Kidney (tissue), 14 donors: ENCODE results near the gene ACKR3. TPM values are rescaled to one million over a fixed set of nuclear protein-coding genes. Genes with fewer than 3 reads are reported as not detected.
A peak's percentile ranks its signal among the peaks of the same experiment; 100 is the strongest.

Experiments
- DNase-seq, 5 donors: peaks; one replicate each; pipeline ENCODE4 v3.0.0-alpha.2; 2013 to 2020
- FAIRE-seq: peaks from 2 replicates; lab custom pipeline; 2012; peaks lifted over from hg19 to GRCh38; lab: Jason Lieb, UNC
- H3K27ac ChIP-seq, 2 donors: one replicate each; pipeline ENCODE4 v1.7.0; 2013; ENCODE audit warnings: low read depth in 2 of 2, low read length in 2 of 2, inconsistent platforms in 1 of 2
- H3K27me3 ChIP-seq: one replicate; pipeline ENCODE4 v1.7.1; 2013; ENCODE audit warnings: low read length, inconsistent platforms; ENCODE audit not compliant: control insufficient read depth, insufficient read depth
- H3K36me3 ChIP-seq, 3 donors: one replicate each; pipeline versions ENCODE4 v1.7.0 to v1.7.1; 2013; ENCODE audit warnings: low read length in 3 of 3, control low read depth in 1 of 3, inconsistent platforms in 1 of 3; ENCODE audit not compliant: insufficient read depth in 3 of 3, control insufficient read depth in 2 of 3
- H3K4me1 ChIP-seq, 3 donors: one replicate each; pipeline versions ENCODE4 v1.7.0 to v1.7.1; 2013; ENCODE audit warnings: low read length in 3 of 3, inconsistent platforms in 1 of 3, low read depth in 1 of 3; ENCODE audit not compliant: control insufficient read depth in 2 of 3, insufficient read depth in 2 of 3
- H3K4me3 ChIP-seq, 3 donors: one replicate each; pipeline versions ENCODE4 v1.7.0 to v1.8.1; 2013; ENCODE audit warnings: low read length in 3 of 3, control low read depth in 1 of 3, inconsistent platforms in 1 of 3
- H3K9ac ChIP-seq, 3 donors: one replicate each; pipeline versions ENCODE4 v1.7.0 to v1.7.1; 2013; ENCODE audit warnings: low read length in 3 of 3, control low read depth in 1 of 3, inconsistent platforms in 1 of 3
- H3K9me3 ChIP-seq, 3 donors: one replicate each; pipeline versions ENCODE4 v1.7.0 to v1.7.1; 2013; ENCODE audit warnings: low read length in 3 of 3, control low read depth in 1 of 3, inconsistent platforms in 1 of 3; ENCODE audit not compliant: control insufficient read depth in 2 of 3, insufficient read depth in 1 of 3
- CTCF ChIP-seq: IDR thresholded peaks from 3 replicates; pipeline ENCODE4 v1.5.1; 2012; ENCODE audit warnings: mild to moderate bottlenecking, moderate library complexity, borderline replicate concordance; ENCODE audit not compliant: insufficient read depth; ENCODE audit errors: extremely low read depth
- intact Hi-C: fragments of 100-400 bp; cut with DNase I; formaldehyde crosslinking; loops from one replicate; pipeline ENCODE4 v1.11.1; 2022
- polyA plus RNA-seq: library from polyadenylated mRNA; stranded (reverse); fragments of 350-450 nt; fragmentation: Illumina TruSeq; extraction: RNeasy Lipid Tissue Mini Kit (QIAGEN cat#74804); gene quantifications from one replicate; pipeline ENCODE4 v1.2.3, GENCODE V29; 2014; ENCODE audit warnings: low read depth, low replicate concordance; ENCODE audit not compliant: insufficient read depth
- total RNA-seq: library from RNA; stranded (reverse); fragmentation: NEBNext Ultra II Directional; extraction: Animal tissue kit (Norgen Biotek cat#: 25700); gene quantifications from one replicate; pipeline ENCODE4 v1.2.1, GENCODE V29; 2021
- donor health status: control.
- donor health status: control.
- donor health status: control.
- donor health status: control.
- donor health status: control.
- donor health status: DM: yes; HTN: yes; CAD: no.
- donor health status: Normal renal cell carcinoma (clear cell type).

Gene ACKR3
- total and polyA plus RNA-seq, 2 donors from 2014 or later = 6.9 to 8.7 TPM

GRCh38 chr2:236563953-236564352 is 5.7 kb upstream of the ACKR3 start:
- DNase-seq = peak in 1 of 5 donors; percentile 24
- intact Hi-C loops = no loop called here
- no peak for TF ChIP-seq CTCF
- Histone ChIP-seq H3K27ac (no peak overlapping the region), H3K4me3 (no peak overlapping the region), H3K9me3 (no peaks in the 10 kb centered on the region), H3K36me3 (no peaks in the 10 kb centered on the region), H3K27me3 (no peaks in the 10 kb centered on the region), H3K4me1 (peaks cover 0 to 12% (median 2%) of the 10 kb centered on the region in 3 donors), H3K9ac (no peak overlapping the region)
- FAIRE-seq = no peak

- DNase-seq (no peak), FAIRE-seq (no peak)
- Histone ChIP-seq H3K36me3 (no peaks in the 10 kb centered on the region), H3K27me3 (no peaks in the 10 kb centered on the region), H3K4me3 (no peak overlapping the region), H3K4me1 (peaks cover 0 to 17% (median 2%) of the 10 kb centered on the region in 3 donors), H3K27ac (no peak overlapping the region), H3K9me3 (no peaks in the 10 kb centered on the region), H3K9ac (no peak overlapping the region)
- intact Hi-C loops = no loop called here
- TF ChIP-seq CTCF = no peak
These were observed 4.4 kb upstream of the ACKR3 start for GRCh38 chr2:236565212-236565611.

- peaks cover 0 to 17% (median 3%) of the 10 kb centered on the region in 3 donors for H3K4me1 ChIP-seq
- no peak overlapping the region for H3K4me3 ChIP-seq
- intact Hi-C loops = no loop called here
- no peaks in the 10 kb centered on the region for H3K27me3 ChIP-seq
- no peak for TF ChIP-seq CTCF
- no peak overlapping the region for H3K27ac ChIP-seq
- H3K36me3 ChIP-seq = no peaks in the 10 kb centered on the region
- no peak overlapping the region for H3K9ac ChIP-seq
- H3K9me3 ChIP-seq = no peaks in the 10 kb centered on the region
- peak in 1 of 5 donors; percentile 33 for DNase-seq
- FAIRE-seq = no peak
These were observed 3.7 kb upstream of the ACKR3 start for GRCh38 chr2:236565879-236566402.

GRCh38 chr2:236566596-236566995 is 3.0 kb upstream of the ACKR3 start:
- FAIRE-seq (no peak), DNase-seq (no peak)
- Histone ChIP-seq H3K36me3 (no peaks in the 10 kb centered on the region), H3K27ac (no peak overlapping the region), H3K4me3 (no peak overlapping the region), H3K27me3 (no peaks in the 10 kb centered on the region), H3K4me1 (peaks cover 0 to 17% (median 3%) of the 10 kb centered on the region in 3 donors), H3K9me3 (no peaks in the 10 kb centered on the region), H3K9ac (no peak overlapping the region)
- no peak for TF ChIP-seq CTCF
- intact Hi-C loops = no loop called here
